ENCODE results near the gene DYNC1I1.

DNA sequence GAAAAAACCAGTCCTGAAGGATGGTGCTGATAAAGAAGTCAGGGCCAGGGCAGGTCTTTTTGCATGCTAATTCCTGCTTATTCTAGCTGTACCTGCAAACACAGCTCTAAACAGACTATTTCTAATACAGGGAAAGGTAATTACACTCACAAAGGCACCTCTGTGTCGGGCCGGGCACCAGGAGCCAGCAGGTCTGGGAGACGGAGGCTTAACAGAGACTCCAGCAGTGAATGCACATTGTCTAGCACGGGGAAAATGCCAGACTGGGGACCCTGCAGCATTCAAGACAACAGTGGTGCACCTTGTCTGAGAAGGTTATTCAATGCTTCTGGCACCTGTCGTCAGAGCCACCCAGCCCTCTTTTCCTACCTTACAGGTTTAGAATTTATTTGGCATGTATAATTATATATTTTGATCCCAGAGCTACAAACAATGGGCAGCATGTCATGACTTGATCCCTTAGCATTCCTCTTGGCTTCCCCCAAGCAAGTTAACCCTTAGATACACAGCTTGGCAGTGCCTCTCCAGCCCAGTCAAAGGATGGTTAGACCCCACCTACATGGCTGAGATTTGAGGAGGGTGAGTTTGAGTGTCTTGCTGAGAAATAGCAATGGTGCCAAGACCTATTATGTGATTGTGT, 364.4 kb downstream of the DYNC1I1 start:
- TF ChIP-seq CEBPB (IDR thresholded peaks at IDR 0.05; ENCODE audit: low read depth, low read length) (no peak), CTCF (conservative IDR thresholded peaks at IDR 0.05; ENCODE audit: low read depth, low read length) (no peak), USF2 (IDR thresholded peaks at IDR 0.05; ENCODE audit: low read depth, low read length) (no peak)
